Activated naive CD4-positive, alpha-beta T cell treated with anti-CD3 and anti-CD28 coated beads, Interleukin-2, amount 50 U/mL, for 24 hours (primary cell): ENCODE measurements around the gene MVP.
"Not testable (repeated sequence)": the region's sequence is repeated elsewhere in the genome, so short reads cannot be mapped to it uniquely, and the experiment has no call there.

ENCODE experiments used
- H3K27ac Mint-ChIP-seq: one replicate; pipeline ENCODE4 v1.8.0; 2021; ENCODE audit warnings: mild to moderate bottlenecking, mixed read lengths
- H3K27me3 Mint-ChIP-seq: one replicate; pipeline ENCODE4 v1.8.0; 2021; ENCODE audit warnings: mixed read lengths
- H3K36me3 Mint-ChIP-seq: one replicate; pipeline ENCODE4 v1.8.0; 2021; ENCODE audit warnings: mixed read lengths
- H3K4me1 Mint-ChIP-seq: one replicate; pipeline ENCODE4 v1.8.0; 2021; ENCODE audit warnings: mixed read lengths
- H3K4me3 Mint-ChIP-seq: one replicate; pipeline ENCODE4 v1.8.0; 2021; ENCODE audit warnings: mild to moderate bottlenecking, mixed read lengths
- H3K9me3 Mint-ChIP-seq: one replicate; pipeline ENCODE4 v1.8.0; 2021; ENCODE audit warnings: mixed read lengths

The MVP gene

GRCh38 chr16:29820271-29820701, at the start of gene MVP:
Gene MVP (plus strand): TSS chr16:29820462. CDS start chr16:29830550, 10,088 bp downstream.
- no peaks in the 10 kb centered on the region for H3K9me3 Mint-ChIP-seq
- peaks cover 73% of the 10 kb centered on the region for H3K4me1 Mint-ChIP-seq
- H3K4me3 Mint-ChIP-seq = peak within 1 kb of the TSS; percentile 96
- peaks cover 13% of the 10 kb centered on the region for H3K36me3 Mint-ChIP-seq
- H3K27me3 Mint-ChIP-seq = no peaks in the 10 kb centered on the region
- peak within 1 kb of the TSS; percentile 99 for H3K27ac Mint-ChIP-seq

GRCh38 chr16:29772330-29772729, 47.9 kb upstream of the MVP start:
- H3K4me3 Mint-ChIP-seq, H3K9me3 Mint-ChIP-seq, H3K27ac Mint-ChIP-seq, H3K27me3 Mint-ChIP-seq, H3K36me3 Mint-ChIP-seq: not testable (repeated sequence)
- peaks cover 29% of the 10 kb centered on the region for H3K4me1 Mint-ChIP-seq

- Mint-ChIP-seq H3K27ac (no peak overlapping the region), H3K4me3 (no peak overlapping the region), H3K27me3 (no peaks in the 10 kb centered on the region), H3K36me3 (no peaks in the 10 kb centered on the region), H3K9me3 (no peaks in the 10 kb centered on the region), H3K4me1 (peaks cover 29% of the 10 kb centered on the region)
These were observed 45.5 kb upstream of the MVP start for GRCh38 chr16:29774730-29775129.

GRCh38 chr16:29775742-29776408, 44.4 kb upstream of the MVP start:
- Mint-ChIP-seq H3K4me3 (no peak overlapping the region), H3K27me3 (no peaks in the 10 kb centered on the region), H3K27ac (no peak overlapping the region), H3K36me3 (no peaks in the 10 kb centered on the region), H3K4me1 (peaks cover 24% of the 10 kb centered on the region), H3K9me3 (no peaks in the 10 kb centered on the region)

GRCh38 chr16:29777576-29778350, 42.5 kb upstream of the MVP start, which contains the start of gene ZG16:
Gene ZG16 (plus strand): TSS chr16:29778256. CDS start chr16:29779267, 1,011 bp downstream.
- Mint-ChIP-seq H3K4me1 (peaks cover 25% of the 10 kb centered on the region), H3K9me3 (no peaks in the 10 kb centered on the region), H3K4me3 (no peak within 1 kb of the TSS), H3K27ac (no peak within 1 kb of the TSS), H3K36me3 (no peaks in the 10 kb centered on the region), H3K27me3 (no peaks in the 10 kb centered on the region)

GRCh38 chr16:29779474-29779873, 40.8 kb upstream of the MVP start:
- Mint-ChIP-seq H3K9me3 (no peaks in the 10 kb centered on the region), H3K27me3 (no peaks in the 10 kb centered on the region), H3K27ac (no peak overlapping the region), H3K36me3 (no peaks in the 10 kb centered on the region), H3K4me1 (peaks cover 33% of the 10 kb centered on the region), H3K4me3 (no peak overlapping the region)

GRCh38 chr16:29783094-29783953, 36.9 kb upstream of the MVP start:
- H3K9me3 Mint-ChIP-seq = not testable (repeated sequence)

GRCh38 chr16:29784157-29784556, 36.1 kb upstream of the MVP start:
- Mint-ChIP-seq H3K27me3 (no peaks in the 10 kb centered on the region), H3K27ac (peak overlapping the region; percentile 1), H3K4me3 (no peak overlapping the region), H3K4me1 (peaks cover 34% of the 10 kb centered on the region), H3K36me3 (no peaks in the 10 kb centered on the region), H3K9me3 (no peaks in the 10 kb centered on the region)

More at GRCh38 chr16:29783094-29783953, 36.9 kb upstream of the MVP start:
- H3K36me3 Mint-ChIP-seq, H3K27me3 Mint-ChIP-seq, H3K27ac Mint-ChIP-seq: not testable (repeated sequence)
- H3K4me1 Mint-ChIP-seq = peaks cover 31% of the 10 kb centered on the region
- peak overlapping the region; percentile 11 for H3K4me3 Mint-ChIP-seq

GRCh38 chr16:29784901-29785500, 35.3 kb upstream of the MVP start:
- Mint-ChIP-seq H3K4me3 (peak overlapping the region; percentile 66), H3K9me3 (no peaks in the 10 kb centered on the region), H3K27ac (peak overlapping the region; percentile 76), H3K27me3 (no peaks in the 10 kb centered on the region), H3K36me3 (no peaks in the 10 kb centered on the region), H3K4me1 (peaks cover 37% of the 10 kb centered on the region)

GRCh38 chr16:29787155-29787554, 33.1 kb upstream of the MVP start:
- not testable (repeated sequence) for H3K36me3 Mint-ChIP-seq, H3K4me3 Mint-ChIP-seq, H3K27me3 Mint-ChIP-seq, H3K27ac Mint-ChIP-seq, H3K9me3 Mint-ChIP-seq
- H3K4me1 Mint-ChIP-seq = peaks cover 42% of the 10 kb centered on the region

GRCh38 chr16:29789775-29790182, 30.5 kb upstream of the MVP start:
- peaks cover 7% of the 10 kb centered on the region for H3K36me3 Mint-ChIP-seq
- H3K4me3 Mint-ChIP-seq = peak overlapping the region; percentile 95

GRCh38 chr16:29790183-29790948, 29.9 kb upstream of the MVP start, which contains the start of gene KIF22:
Gene KIF22 (plus strand): TSS chr16:29790751. CDS start chr16:29790760, 9 bp downstream.
- H3K27ac Mint-ChIP-seq = peak within 1 kb of the TSS; percentile 97
- peak within 1 kb of the TSS; percentile 95 for H3K4me3 Mint-ChIP-seq
- no peaks in the 10 kb centered on the region for H3K27me3 Mint-ChIP-seq
- no peaks in the 10 kb centered on the region for H3K9me3 Mint-ChIP-seq
- peaks cover 39% of the 10 kb centered on the region for H3K4me1 Mint-ChIP-seq
- H3K36me3 Mint-ChIP-seq = peaks cover 7% of the 10 kb centered on the region

More at GRCh38 chr16:29789775-29790182, 30.5 kb upstream of the MVP start:
- Mint-ChIP-seq H3K27me3 (no peaks in the 10 kb centered on the region), H3K27ac (peak overlapping the region; percentile 97), H3K9me3 (no peaks in the 10 kb centered on the region), H3K4me1 (peaks cover 45% of the 10 kb centered on the region)

GRCh38 chr16:29790949-29791844, 29.1 kb upstream of the MVP start:
- Mint-ChIP-seq H3K36me3 (peaks cover 7% of the 10 kb centered on the region), H3K27ac (peak overlapping the region; percentile 97), H3K4me1 (peaks cover 36% of the 10 kb centered on the region)

More at GRCh38 chr16:29790949-29791844, 29.1 kb upstream of the MVP start:
- Mint-ChIP-seq H3K4me3 (peak overlapping the region; percentile 95), H3K27me3 (no peaks in the 10 kb centered on the region), H3K9me3 (no peaks in the 10 kb centered on the region)
